ENCODE data around the gene RGS19.

DNA sequence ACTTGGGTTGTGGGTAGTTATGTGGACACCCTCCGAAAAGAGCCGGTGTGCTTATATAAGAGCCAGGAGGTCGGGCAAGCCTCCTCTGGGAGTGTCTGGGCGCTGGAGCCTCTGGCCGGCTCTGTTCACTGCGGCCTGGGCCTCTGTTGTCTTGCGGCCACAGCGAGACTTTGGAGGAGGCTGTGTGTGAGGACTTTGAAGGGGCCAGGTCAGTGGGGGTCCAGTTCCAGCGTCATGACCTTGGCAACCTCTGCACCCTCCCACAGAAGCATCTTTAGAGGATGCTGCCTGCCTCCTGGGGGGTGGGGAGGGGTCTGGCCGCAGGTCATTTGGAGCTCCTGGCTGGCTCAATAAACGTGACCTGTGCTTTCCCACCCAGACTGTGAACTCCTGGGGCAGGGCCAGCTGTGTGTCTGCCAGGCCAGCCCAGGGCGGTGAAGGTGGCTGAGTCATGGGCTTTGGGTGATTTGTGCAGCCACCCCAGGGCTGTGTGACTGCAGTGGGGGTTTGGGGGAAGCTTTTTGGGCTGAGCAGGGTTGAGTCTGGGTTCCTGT lies 15.1 kb downstream of the RGS19 start:
- no peak for TF ChIP-seq POLR2A (IDR thresholded peaks at IDR 0.05)
- TF ChIP-seq, protein P1, sequence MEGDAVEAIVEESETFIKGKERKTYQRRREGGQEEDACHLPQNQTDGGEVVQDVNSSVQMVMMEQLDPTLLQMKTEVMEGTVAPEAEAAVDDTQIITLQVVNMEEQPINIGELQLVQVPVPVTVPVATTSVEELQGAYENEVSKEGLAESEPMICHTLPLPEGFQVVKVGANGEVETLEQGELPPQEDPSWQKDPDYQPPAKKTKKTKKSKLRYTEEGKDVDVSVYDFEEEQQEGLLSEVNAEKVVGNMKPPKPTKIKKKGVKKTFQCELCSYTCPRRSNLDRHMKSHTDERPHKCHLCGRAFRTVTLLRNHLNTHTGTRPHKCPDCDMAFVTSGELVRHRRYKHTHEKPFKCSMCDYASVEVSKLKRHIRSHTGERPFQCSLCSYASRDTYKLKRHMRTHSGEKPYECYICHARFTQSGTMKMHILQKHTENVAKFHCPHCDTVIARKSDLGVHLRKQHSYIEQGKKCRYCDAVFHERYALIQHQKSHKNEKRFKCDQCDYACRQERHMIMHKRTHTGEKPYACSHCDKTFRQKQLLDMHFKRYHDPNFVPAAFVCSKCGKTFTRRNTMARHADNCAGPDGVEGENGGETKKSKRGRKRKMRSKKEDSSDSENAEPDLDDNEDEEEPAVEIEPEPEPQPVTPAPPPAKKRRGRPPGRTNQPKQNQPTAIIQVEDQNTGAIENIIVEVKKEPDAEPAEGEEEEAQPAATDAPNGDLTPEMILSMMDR (IDR thresholded peaks at IDR 0.05), result no peak

Measured in gastroesophageal sphincter (tissue), 3 donors.